Neural cell (in vitro differentiated cells): ENCODE results near the gene ZNF618. TPM values are rescaled to one million over a fixed set of nuclear protein-coding genes. Genes with fewer than 3 reads are reported as not detected.

Source experiments
- H2AFZ ChIP-seq: fragments of 200-600, 300-800 bp; sonication (generic), shearing (Covaris generic); 2 replicates; pipeline ENCODE4 v1.6.0; 2014; ENCODE audit warnings: low read depth, mild to moderate bottlenecking, antibody characterized with exemption, low read length, moderate library complexity
- H3F3A ChIP-seq: fragments of 200-600 bp; shearing (Covaris generic); 2 replicates; pipeline ENCODE4 v1.6.1; 2016; ENCODE audit warnings: mild to moderate bottlenecking, moderate library complexity, mixed read lengths, antibody characterized with exemption, low read length; ENCODE audit not compliant: insufficient read depth, poor library complexity, severe bottlenecking
- H3K27ac ChIP-seq: fragments of 200-600, 300-800 bp; sonication (generic), shearing (Covaris generic); 2 replicates; pipeline ENCODE4 v1.5.1; 2014; ENCODE audit warnings: mild to moderate bottlenecking, low read length, moderate library complexity
- H3K27me3 ChIP-seq: fragments of 300-800, 200-600 bp; sonication (generic), shearing (Covaris generic); 2 replicates; pipeline ENCODE4 v1.6.0; 2014; ENCODE audit warnings: mild to moderate bottlenecking, low read depth, low read length, moderate library complexity; ENCODE audit not compliant: insufficient read depth
- H3K36me3 ChIP-seq: fragments of 300-800, 200-600 bp; sonication (generic), shearing (Covaris generic); 2 replicates; pipeline ENCODE4 v1.5.1; 2014; ENCODE audit warnings: mild to moderate bottlenecking, antibody characterized with exemption, low read length, moderate library complexity; ENCODE audit not compliant: insufficient read depth
- H3K4me2 ChIP-seq: fragments of 300-800, 200-600 bp; sonication (generic), shearing (Covaris generic); 2 replicates; pipeline ENCODE4 v1.6.0; 2014; ENCODE audit warnings: mild to moderate bottlenecking, low read length
- H3K4me3 ChIP-seq: fragments of 300-800, 200-600 bp; sonication (generic), shearing (Covaris generic); 2 replicates; pipeline ENCODE4 v1.5.1; 2014; ENCODE audit warnings: mild to moderate bottlenecking, low read length, moderate library complexity
- H3K79me2 ChIP-seq: fragments of 200-600 bp; shearing (Covaris generic); replicated peaks from 2 replicates; pipeline ENCODE4 v1.6.0; 2014; ENCODE audit warnings: mild to moderate bottlenecking, low read length, moderate library complexity; ENCODE audit not compliant: insufficient read depth
- H3K9ac ChIP-seq: fragments of 300-800, 200-600 bp; sonication (generic), shearing (Covaris generic); 2 replicates; pipeline ENCODE4 v1.6.1; 2016; ENCODE audit warnings: mild to moderate bottlenecking, low read length, mixed read lengths
- H3K9me2 ChIP-seq: fragments of 200-600 bp; shearing (Covaris generic); 2 replicates; pipeline ENCODE4 v1.6.1; 2016; ENCODE audit warnings: mild to moderate bottlenecking, low read length, mixed read lengths; ENCODE audit not compliant: insufficient read depth
- H3K9me3 ChIP-seq: fragments of 200-600, 300-800 bp; sonication (generic), shearing (Covaris generic); 2 replicates; pipeline ENCODE4 v1.6.1; 2016; ENCODE audit warnings: mild to moderate bottlenecking, mixed run types, low read length, moderate library complexity, mixed read lengths
- H4K20me1 ChIP-seq: fragments of 200-600 bp; shearing (Covaris generic); 2 replicates; pipeline ENCODE4 v1.6.1; 2016; ENCODE audit warnings: mild to moderate bottlenecking, mixed run types; ENCODE audit not compliant: insufficient read depth
- EP300 ChIP-seq: fragments of 450-650 bp; conservative IDR thresholded peaks from 2 replicates; pipeline ENCODE4 v1.6.1; 2014; ENCODE audit warnings: antibody characterized with exemption, mild to moderate bottlenecking, moderate library complexity; ENCODE audit not compliant: poor library complexity, severe bottlenecking
- EZH2 ChIP-seq: fragments of 200-600, 300-800 bp; shearing (Covaris generic), sonication (generic); IDR thresholded peaks from 2 replicates; pipeline ENCODE4 v1.6.1; 2014; ENCODE audit warnings: antibody characterized with exemption, low read length, borderline replicate concordance, mild to moderate bottlenecking; ENCODE audit not compliant: insufficient read depth, poor library complexity, severe bottlenecking
- MXI1 ChIP-seq: fragments of 450-650 bp; conservative IDR thresholded peaks from 2 replicates; pipeline ENCODE4 v1.6.1; 2014; ENCODE audit warnings: antibody characterized with exemption, mild to moderate bottlenecking; ENCODE audit not compliant: poor library complexity, severe bottlenecking
- POLR2AphosphoS5 ChIP-seq: IDR thresholded peaks from 2 replicates; pipeline ENCODE4 v1.6.1; 2012
- RAD21 ChIP-seq: fragments of 450-650 bp; conservative IDR thresholded peaks from 2 replicates; pipeline ENCODE4 v1.6.1; 2014; ENCODE audit warnings: antibody characterized with exemption, mild to moderate bottlenecking, moderate library complexity
- SMC3 ChIP-seq: fragments of 450-650 bp; conservative IDR thresholded peaks from 2 replicates; pipeline ENCODE4 v1.6.1; 2014; ENCODE audit warnings: antibody characterized with exemption, mild to moderate bottlenecking, moderate library complexity; ENCODE audit not compliant: poor library complexity
- TAF1 ChIP-seq: IDR thresholded peaks from 2 replicates; pipeline ENCODE4 v1.6.1; 2012; ENCODE audit warnings: low read depth
- polyA plus RNA-seq: library from polyadenylated mRNA; depleted of rRNA; stranded (reverse); fragments of >200 nt; gene quantifications from 2 replicates; pipeline ENCODE4 v1.2.3, GENCODE V29; 2014
- TF ChIP-seq, protein P1 (sequence below): IDR thresholded peaks from 2 replicates; pipeline ENCODE4 v1.6.1; 2012; ENCODE audit warnings: borderline replicate concordance
- TF ChIP-seq, protein P2 (sequence below): fragments of 450-650 bp; IDR thresholded peaks from 2 replicates; pipeline ENCODE4 v1.5.1; 2014; ENCODE audit warnings: antibody characterized with exemption, mild to moderate bottlenecking, moderate library complexity; ENCODE audit not compliant: poor library complexity, severe bottlenecking

Gene ZNF618
- polyA plus RNA-seq, 1 donor from 2014 or later, result 7.1 TPM

DNA sequence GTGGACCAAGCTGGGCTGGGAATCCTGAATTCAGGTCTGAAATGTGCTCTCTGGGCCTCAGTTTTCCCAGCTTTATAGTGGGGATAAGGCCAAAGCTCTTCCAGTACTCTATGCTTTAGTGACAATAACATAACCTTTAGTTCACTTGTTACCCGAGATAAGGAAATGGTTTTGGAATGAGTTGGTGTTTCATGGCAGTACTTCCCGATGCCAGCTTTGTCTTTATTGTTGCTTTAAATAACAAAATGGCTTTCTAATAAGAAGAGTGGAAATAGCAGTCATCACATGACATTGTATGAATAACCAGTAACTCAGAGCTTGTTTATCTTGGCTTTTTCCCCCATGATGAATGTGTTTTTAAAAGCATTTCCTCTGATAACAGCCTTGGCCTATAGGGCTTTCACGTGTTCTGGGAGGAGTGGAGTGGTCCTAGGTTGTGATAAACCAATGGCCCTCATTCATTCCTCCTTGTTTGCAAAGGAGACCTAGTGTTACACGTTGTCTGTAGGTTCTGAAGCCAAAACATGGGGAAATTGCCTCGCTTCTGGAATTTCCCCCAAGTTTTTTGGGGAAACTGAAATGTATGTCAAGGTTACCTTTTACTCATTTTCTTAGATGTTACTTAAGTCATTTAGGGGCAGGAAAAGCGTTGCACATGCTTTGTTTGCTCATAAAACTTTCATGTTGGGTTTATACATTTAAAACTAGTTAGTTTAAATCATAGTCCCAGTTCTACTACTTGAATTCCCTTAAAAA lies 53.7 kb downstream of the ZNF618 start:
- H3K4me3 ChIP-seq, result no peak overlapping the region
- H2AFZ ChIP-seq, result no peak overlapping the region
- H3K9ac ChIP-seq, result no peak overlapping the region
- H3K27ac ChIP-seq, result no peak overlapping the region
- H3K27me3 ChIP-seq, result no peaks in the 10 kb centered on the region
- no peak for TF ChIP-seq MXI1
- no peak for TF ChIP-seq SMC3
- no peak for TF ChIP-seq EZH2
- no peak for TF ChIP-seq RAD21
- no peak for TF ChIP-seq EP300
- TF ChIP-seq, protein P1, sequence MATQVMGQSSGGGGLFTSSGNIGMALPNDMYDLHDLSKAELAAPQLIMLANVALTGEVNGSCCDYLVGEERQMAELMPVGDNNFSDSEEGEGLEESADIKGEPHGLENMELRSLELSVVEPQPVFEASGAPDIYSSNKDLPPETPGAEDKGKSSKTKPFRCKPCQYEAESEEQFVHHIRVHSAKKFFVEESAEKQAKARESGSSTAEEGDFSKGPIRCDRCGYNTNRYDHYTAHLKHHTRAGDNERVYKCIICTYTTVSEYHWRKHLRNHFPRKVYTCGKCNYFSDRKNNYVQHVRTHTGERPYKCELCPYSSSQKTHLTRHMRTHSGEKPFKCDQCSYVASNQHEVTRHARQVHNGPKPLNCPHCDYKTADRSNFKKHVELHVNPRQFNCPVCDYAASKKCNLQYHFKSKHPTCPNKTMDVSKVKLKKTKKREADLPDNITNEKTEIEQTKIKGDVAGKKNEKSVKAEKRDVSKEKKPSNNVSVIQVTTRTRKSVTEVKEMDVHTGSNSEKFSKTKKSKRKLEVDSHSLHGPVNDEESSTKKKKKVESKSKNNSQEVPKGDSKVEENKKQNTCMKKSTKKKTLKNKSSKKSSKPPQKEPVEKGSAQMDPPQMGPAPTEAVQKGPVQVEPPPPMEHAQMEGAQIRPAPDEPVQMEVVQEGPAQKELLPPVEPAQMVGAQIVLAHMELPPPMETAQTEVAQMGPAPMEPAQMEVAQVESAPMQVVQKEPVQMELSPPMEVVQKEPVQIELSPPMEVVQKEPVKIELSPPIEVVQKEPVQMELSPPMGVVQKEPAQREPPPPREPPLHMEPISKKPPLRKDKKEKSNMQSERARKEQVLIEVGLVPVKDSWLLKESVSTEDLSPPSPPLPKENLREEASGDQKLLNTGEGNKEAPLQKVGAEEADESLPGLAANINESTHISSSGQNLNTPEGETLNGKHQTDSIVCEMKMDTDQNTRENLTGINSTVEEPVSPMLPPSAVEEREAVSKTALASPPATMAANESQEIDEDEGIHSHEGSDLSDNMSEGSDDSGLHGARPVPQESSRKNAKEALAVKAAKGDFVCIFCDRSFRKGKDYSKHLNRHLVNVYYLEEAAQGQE, result no peak
- TF ChIP-seq TAF1, result no peak
- TF ChIP-seq, protein P2, sequence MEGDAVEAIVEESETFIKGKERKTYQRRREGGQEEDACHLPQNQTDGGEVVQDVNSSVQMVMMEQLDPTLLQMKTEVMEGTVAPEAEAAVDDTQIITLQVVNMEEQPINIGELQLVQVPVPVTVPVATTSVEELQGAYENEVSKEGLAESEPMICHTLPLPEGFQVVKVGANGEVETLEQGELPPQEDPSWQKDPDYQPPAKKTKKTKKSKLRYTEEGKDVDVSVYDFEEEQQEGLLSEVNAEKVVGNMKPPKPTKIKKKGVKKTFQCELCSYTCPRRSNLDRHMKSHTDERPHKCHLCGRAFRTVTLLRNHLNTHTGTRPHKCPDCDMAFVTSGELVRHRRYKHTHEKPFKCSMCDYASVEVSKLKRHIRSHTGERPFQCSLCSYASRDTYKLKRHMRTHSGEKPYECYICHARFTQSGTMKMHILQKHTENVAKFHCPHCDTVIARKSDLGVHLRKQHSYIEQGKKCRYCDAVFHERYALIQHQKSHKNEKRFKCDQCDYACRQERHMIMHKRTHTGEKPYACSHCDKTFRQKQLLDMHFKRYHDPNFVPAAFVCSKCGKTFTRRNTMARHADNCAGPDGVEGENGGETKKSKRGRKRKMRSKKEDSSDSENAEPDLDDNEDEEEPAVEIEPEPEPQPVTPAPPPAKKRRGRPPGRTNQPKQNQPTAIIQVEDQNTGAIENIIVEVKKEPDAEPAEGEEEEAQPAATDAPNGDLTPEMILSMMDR, result no peak
- TF ChIP-seq POLR2AphosphoS5, result no peak
- peaks cover 12% of the 10 kb centered on the region for H3K9me3 ChIP-seq
- no peaks in the 10 kb centered on the region for H4K20me1 ChIP-seq
- no peaks in the 10 kb centered on the region for H3F3A ChIP-seq
- no peaks in the 10 kb centered on the region for H3K9me2 ChIP-seq
- peaks cover 6% of the 10 kb centered on the region for H3K36me3 ChIP-seq
- H3K4me2 ChIP-seq, result no peak overlapping the region
- H3K79me2 ChIP-seq, result peaks cover 91% of the 10 kb centered on the region

DNA sequence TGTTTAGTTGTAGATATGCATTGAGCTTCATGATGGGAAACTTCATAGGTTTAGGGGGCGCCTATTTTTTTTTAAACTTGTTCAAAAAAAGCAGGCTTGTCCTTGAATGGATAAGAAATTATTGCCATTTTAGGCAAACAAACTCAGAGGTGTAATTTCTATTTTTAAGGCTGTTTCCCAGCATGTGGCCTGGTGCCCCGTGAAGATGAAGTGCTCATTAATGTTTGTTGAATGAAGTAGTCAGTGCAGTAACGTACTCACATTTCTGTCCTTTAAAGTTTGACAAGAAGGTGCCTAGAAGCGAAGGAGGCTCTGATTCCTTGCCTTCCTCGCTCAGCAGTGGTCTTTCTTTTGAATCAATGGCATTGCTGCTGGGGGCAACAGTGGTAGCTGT lies 54.3 kb downstream of the ZNF618 start:
- Histone ChIP-seq H3K27me3 (no peaks in the 10 kb centered on the region), H4K20me1 (no peaks in the 10 kb centered on the region), H2AFZ (no peak overlapping the region), H3K27ac (no peak overlapping the region), H3K9ac (no peak overlapping the region), H3K4me3 (no peak overlapping the region), H3K79me2 (peaks cover 88% of the 10 kb centered on the region), H3K9me3 (peaks cover 10% of the 10 kb centered on the region), H3K9me2 (no peaks in the 10 kb centered on the region), H3K4me2 (no peak overlapping the region), H3F3A (no peaks in the 10 kb centered on the region), H3K36me3 (peaks cover 6% of the 10 kb centered on the region)
- TF ChIP-seq, protein P2, result no peak
- TF ChIP-seq MXI1 (no peak), EZH2 (no peak), RAD21 (no peak), TAF1 (no peak), EP300 (no peak), POLR2AphosphoS5 (no peak)
